Stimulated activated CD8-positive, alpha-beta memory T cell treated with anti-CD3 and anti-CD28 coated beads, Interleukin-4, amount 100 ng/mL, for 1 hour (primary cell): ENCODE measurements around the gene IMMT.
"Not testable (repeated sequence)": the region's sequence is repeated elsewhere in the genome, so short reads cannot be mapped to it uniquely, and the experiment has no call there.

Experiments
- DNase-seq, 2 donors: peaks; one replicate each; pipeline ENCODE4 v3.0.0-alpha.2; 2020; ENCODE audit warnings: low read depth in 2 of 2, low spot score in 1 of 2

Gene IMMT

DNA sequence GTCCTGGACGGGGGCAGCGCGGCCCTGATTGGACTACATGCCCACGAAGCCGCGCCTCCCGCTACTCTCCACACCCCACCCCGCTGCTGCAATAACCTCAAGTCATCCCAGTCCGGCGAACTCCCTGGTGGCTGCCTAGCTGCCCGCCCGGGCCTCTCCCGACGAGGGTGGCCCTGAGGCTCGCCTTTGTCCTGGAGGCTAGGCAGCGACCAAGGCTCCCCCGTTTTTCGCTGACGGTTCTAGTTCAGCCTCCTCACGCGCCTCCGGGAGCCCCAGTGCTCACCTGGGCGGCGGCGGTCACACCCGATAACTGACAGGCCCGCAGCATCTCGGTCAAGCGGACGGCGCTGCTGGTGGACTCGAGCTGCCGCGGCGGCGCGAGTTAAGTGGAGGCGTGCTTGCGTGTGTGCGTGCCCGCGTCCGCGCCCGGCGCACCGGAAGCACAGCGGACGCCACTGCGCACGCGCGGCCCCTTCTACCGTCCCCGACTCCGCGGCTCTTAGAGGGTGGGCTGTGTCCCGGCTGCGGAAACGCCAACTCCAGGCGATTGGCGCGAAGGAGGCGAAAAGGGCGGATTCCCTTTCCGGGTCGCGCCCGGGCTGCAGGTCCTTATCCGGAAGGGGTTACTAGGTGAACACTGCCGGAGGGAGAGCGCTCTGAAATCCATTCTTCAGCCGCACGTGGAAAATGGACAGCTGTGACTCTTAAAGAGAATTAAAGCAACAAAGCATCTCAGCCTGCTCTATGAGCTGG lies at the start of gene IMMT:
IMMT (minus strand) TSS at position 408 of the 753 bp plus-strand sequence; CDS start at position 328, 80 bp downstream.
- peak; percentile 78 to 91 for DNase-seq

DNA sequence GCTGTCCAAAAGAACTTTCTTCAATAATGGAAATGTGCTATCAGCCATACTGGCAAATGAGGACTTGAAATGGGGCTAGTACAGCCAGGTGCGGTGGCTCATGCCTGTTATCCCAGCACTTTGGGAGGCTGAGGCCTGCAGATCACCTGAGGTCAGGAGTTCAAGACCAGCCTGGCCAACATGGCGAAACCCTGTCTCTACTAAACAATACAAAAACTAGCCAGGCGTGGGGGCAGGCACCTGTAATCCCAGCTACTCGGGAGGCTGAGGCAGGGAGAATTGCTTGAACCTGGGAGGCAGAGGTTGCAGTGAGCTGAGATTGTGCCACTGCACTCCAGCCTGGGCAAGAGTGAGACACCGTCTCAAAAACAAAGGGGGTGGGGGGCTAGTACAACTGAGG lies 49.5 kb upstream of the IMMT start:
- DNase-seq: not testable (repeated sequence)

DNA sequence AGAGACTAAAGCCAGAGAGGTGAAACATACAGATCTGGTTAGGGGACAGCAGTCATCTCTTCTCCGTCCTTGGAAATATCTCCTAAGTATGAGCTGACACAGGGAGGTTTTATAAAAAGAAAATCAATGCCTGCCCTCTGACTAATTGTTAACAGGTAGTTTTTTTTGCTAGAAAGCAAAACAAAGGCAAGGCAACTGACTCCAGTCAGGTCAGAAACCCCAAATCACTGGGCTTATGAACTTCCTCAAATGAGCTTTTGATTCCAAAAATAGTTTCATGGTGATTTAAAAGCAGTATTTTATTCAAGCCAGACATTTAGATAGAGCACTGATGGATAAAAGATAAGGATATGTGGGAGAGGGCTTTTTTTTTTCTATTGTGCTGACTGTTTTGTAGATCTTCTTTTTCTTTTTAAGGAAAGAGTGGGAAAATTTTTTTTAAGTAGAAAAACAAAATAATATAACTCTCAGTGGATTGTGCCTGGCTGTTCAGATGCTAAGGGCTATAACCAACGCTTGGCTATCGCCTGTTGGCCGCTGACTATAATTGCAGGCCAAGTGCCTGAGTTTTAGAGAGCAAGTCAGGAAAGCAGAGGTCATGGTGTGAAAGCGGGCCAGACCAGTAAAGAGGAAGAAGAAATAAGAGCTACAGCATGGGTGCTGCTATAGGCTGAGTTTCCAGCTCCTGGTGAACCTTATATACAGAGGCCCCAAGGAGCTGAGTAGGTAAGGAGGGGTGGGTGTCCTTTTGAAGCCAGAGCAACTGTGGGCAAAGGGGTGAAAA lies 48.9 kb upstream of the IMMT start:
- DNase-seq: no peak

DNA sequence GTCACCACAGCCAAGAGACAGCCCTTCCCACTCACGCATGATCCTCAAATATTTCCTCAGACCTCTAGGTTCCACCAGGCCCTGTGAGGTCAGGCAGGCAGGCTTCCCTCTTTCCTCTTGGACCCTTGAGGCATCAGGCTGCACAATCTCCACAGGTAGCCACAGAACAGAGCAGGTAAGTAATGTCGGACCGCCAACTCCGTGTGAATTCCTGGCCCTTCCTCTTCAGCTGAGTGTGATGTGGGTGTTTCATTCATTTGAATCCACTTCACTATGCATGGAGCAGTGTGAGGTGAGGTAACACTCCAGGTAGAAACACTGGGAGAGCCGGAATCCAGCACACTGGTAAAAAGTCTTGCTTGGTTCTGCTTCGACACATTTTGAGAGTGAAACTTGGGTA lies 48.0 kb upstream of the IMMT start:
- no peak for DNase-seq

DNA sequence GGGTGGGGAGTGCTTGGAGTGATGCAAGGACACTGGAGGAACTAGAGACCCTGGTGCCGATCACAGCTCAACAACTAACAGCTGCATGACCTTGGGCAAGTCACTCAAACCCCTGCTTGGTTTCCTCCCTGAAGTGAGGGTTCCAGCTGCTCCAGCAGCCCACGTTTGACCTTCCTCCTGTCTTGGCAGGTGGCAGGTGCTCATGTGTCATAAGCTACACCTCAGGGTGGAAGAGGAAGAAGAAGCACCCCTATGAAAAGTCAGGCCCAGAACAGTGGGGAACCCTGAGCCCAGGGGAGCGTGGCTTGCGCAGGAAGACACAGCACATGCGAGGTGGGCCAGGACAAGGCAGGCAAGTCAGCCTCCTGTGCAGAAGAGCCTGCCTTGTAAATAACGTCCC lies 46.3 kb upstream of the IMMT start:
- no peak for DNase-seq

DNA sequence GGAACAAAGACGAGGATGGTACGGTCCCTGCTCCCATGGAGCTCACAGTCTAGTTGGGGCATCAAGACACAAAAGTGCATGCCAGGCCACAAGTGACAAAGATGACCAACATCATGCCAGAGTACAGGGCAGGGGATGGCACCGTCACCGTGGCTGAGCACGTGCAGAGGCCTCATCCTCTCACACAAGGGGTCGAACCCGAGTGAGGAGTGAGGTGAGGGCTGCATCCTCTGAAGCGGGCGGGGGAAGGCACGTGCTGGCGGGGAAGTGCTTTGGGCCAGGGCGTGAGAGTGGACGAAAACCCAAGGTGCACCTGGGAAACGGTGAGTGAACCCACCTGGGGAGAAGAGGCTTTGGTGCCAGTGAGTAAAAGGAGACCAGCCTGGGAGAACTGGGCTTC lies 45.0 kb upstream of the IMMT start:
- no peak for DNase-seq

DNA sequence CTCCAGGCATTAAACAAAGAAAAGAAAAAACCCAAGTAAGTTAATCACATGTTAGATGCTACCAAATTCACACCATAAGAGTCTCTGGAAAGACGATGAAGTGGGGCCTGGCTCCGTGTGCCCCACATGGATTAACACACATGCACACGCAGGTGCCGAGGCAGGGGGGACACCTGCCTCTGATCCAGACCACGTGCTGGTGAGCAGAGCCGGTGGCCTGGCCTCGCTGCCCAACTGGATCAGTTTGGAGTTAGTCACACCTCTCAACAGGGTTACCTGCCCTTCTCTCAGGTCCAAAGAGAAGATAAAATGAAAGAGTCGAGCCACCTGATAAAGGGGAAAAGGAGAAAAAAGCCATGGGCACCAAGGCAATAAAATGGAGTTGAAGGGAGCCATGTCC lies 44.5 kb upstream of the IMMT start:
- no peak for DNase-seq

DNA sequence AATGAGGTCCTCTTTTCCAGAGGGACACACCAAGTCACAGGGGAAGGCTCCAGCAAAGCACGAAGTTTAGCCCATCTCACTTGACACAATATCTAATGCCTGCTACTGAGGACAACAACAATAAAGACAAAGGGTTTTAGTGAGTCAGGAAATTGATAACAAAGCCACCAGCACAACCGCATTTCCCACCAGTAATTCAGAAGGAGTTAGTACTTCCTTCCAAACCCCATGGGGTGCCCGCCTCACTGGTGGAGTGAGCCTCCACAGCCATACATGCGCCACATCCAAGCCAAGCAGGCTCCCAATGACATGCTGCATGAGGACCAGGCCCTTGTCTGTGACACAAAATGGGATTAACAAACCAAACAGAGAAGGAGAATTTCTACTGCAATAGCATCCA lies 44.1 kb upstream of the IMMT start:
- no peak for DNase-seq

DNA sequence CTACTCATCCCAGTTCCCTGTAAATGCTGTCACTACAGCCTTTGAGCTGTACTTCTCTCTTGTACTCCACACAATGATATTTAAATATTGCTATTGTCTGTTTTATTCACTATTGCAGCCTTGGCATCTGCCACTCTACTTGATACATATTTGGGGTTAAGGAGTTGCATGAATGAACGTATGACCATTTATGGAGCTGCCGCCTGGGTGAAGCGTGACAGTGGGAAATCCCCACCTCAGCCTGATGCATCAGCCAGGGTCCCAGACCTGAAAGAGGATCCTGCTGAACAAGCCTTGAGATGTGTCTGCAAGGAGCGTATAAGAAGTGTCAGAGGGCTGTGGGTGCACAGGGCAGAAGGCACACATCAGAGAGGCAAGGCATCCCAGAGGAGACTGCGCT lies 43.1 kb upstream of the IMMT start:
- DNase-seq: no peak

DNA sequence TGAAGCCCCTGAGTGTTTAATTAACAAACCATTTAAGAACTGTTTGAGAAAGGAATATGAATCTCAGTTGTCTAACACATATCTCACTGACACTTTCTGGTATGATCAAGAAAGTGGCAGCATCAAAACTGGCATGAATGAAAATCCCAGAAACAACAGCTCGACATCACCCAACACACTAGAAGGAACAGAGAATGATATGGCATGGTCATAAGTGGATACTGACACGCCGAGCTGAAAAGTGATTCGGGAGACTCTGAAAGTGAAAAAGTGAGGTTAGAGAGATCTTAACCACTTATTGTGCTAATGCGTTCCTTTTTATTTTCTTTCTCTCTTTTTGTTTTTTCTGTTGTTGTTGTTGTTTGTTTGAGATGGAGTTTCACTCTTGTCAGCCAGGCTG lies 41.9 kb upstream of the IMMT start:
- DNase-seq: no peak

DNA sequence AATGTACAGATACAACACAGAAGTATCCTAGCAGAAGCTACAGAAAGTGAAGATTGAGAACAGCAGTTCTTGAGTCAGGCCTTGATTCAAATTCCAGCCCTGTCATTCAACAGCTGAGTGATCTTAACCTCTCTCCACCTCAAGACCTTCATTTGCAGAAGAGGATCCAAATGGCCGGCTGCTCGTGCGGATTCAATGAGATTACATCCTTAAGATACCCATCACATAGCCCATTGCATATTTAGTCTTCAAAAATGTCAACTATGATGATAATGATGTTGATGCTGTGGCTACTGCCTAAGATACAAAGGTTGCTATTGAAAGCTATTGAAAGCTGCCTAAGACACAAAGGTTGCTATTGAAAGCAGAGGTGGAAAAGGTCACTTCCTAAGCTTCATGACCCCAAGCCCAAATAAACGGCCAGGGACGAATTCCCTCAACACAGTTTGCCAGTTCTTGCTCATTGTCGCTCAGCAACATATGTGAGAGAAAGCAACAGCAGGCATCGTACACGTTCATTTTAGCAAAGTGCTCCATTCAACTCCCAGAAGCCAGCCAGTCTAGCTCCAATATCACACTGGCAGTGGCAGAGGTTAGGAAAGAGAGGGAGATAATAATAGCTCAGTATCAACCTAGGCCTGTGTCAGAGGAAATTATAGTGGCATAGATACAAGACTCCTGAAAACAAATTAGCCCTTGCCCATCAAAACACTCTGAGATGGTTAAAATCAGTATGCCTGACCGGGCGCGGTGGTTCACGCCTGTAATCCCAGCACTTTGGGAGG lies 40.1 kb upstream of the IMMT start:
- no peak for DNase-seq

DNA sequence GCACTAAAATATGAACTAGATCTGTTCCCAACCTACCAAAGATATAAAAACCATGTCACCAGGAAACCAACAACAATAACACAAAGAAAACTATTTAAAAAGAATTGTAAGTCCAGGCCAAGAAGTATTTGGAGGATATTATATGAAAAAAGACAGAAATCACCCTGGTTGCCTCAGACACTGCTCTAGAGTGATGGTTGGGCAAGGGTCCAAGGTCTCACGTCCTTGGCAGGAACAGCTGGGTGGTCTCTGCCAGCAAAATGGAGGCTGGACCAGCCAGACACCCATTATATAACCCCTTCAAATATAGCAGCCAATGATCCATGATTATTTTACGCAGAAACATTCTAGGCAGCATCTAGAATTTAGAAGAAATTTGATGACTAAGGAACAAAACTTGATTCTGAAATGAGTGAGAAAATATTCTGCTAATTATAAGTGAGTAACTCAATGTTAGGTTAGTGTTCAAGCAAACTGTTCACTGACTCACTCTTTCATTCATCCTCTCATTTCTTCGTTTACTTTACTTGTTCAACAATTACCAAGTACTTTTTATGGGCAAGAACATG lies 39.4 kb upstream of the IMMT start:
- DNase-seq: no peak

DNA sequence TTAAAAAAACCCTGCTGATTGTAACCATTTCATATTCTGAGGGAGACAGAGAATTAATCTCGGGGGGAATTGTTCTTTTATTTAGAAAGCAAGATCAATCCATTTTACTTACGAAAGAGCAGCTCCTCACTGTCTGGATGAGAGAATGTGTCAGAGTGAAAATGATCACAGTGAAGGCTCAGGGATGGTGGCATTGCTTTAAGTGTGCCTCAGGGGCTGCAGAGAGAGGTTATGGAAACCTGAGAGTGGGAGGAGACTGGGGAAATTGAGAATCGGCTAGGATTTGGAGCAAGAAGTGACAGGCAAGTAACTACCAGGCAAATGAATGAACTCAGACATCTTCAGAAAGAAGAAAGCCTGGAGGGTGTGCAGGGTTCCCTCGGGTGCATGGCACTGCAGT lies 38.2 kb upstream of the IMMT start:
- no peak for DNase-seq

DNA sequence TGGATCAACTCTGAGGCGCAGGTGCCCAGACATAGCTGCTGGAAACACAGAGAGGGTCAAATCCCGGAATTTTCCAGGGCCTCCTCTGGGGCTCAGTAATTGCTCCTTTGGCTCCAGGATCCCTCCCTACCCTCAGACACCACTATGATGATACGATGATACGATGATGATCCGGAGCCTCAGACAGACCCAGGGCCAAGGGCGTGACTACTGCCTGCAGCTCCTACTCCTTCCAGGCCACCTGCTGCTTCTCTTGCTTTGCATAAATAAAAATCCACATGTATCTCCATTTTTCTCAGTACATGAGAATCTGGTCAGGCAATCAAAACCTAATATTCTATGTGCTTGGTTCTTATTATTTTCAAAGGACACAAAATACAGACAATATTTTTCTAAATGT lies 37.6 kb upstream of the IMMT start:
- DNase-seq: no peak

DNA sequence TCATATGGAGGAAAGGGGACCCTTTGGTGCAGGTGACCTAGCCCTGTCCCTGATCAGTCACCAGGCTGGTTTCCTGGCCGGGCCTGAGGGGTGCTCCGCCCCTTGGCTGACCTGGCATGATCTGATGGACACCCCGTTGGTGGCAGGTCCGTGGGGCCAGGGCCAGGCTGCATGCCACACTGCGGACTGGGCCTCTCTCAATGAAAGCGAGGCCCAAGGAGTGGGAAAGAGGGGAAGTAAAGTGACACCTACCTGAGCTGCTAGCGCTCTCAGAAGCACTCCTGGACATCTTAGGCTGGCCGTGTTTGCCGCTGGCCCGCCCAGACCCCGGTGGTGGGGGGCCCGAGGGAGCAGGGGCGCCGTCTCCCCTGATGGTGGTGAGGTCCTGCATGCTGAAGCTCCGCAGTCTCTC lies 37.1 kb upstream of the IMMT start:
- no peak for DNase-seq

DNA sequence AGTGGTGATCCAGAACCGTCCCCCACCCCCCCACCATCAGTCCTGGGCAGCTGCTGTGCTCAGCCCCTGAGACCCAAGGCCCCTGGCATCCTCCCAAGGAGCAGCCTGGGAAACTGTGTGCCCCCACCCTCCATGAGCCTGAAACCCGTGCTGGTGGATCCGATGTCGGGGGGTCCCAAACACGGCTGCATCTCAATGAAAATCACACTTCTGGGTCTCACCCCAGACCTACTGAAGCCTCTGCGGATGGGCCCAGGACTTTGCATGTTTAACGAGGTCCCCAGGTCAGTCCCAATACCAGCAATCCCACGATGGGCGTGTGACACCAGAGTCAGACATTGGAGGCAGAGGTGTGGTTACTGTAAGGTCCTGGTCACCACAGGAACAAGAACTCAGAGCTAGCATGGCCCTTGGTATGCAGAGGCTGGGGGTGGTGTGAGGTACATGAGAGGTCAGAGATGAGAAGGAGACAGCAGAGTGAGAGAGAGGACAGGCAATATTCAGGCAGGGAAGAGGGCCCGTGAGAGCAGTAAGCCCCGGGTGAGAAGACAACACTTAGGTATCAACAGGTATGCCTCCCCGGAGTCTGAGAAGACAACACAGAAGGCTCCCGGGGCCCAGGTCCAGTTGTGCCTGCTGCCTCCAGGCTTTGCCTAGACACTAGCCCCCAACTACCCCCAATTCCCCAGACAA lies 36.6 kb upstream of the IMMT start:
- no peak for DNase-seq

DNA sequence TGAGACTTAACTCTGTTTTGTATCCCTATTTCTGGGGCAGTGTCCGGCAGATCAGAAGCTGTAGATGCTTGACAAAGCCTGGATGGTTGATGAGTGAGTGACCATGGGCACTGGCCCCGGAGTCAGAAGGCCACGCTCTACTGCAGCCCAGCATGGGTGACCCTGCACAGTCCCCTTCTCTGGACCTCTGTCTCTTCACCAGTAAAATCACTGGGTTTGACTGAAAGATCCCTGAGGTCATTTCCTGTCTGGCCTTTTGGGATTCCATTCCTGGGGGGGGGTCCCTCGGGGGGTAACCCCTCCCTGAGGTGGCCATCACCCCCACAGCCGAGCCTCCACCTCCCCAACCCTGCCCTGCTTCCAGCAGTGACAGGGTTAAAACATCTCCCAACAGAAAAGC lies 35.7 kb upstream of the IMMT start:
- DNase-seq: no peak

DNA sequence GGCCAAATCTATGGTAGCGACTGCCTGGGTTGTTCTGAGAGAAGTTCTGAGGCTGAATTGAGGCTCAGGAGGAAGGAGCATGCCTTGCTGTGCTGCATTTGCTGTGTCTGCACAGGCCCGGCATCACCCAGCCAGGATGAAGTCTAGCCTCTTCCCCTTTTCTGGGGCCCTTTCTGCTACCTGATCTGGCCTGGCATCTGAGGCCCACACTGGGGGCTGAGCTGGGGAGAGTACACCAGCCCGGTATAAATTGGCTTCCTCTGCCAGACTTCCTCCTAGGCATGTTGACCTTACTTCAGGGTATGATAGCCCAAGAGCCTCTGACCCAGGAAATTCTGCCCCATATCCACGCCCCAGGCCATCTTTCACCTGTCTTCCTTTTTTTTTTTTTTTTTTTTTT lies 34.0 kb upstream of the IMMT start:
- DNase-seq: no peak

DNA sequence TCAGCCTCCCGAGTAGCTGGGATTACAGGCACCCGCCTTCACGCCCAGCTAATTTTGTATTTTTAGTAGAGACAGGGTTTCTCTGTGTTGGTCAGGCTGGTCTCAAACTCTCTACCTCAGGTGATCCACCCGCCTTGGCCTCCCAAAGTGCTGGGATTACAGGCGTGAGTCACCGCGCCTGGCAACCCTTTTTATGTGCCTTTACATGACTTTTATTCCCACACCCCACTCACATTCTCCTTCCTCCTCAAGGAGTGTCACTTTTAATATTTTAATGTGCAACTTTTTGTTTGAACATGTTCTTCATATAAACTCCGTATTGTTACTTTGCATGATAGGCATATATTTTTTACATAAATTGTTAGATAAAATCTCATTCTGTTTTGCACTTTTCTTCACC lies 33.3 kb upstream of the IMMT start:
- DNase-seq: not testable (repeated sequence)

DNA sequence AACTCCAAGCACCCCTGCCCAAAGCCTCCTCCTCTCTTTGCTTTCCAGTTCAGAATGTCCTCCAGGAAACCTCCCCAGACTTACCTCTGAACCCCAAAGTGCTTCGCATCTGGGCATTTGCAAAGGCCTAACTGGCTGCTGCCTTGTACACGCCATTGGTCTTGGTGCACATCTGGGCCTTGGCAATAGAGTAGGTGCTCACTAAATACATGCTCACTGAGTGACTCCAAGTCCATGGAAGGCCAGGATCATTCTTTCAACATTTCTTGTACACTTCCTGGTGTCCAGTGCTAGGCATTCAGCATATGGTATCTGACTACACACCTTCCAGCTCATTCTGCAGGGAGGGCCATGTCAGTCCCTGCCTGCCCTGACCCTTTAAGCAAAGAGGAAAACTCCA lies 32.4 kb upstream of the IMMT start:
- no peak for DNase-seq
